SK-N-DZ (cell line): ENCODE data around the gene EIF3B.
"Not testable (repeated sequence)": the region's sequence is repeated elsewhere in the genome, so short reads cannot be mapped to it uniquely, and the experiment has no call there.

ENCODE experiments used
- DNase-seq: peaks from one replicate; pipeline ENCODE4 v3.0.0-alpha.2; 2015; ENCODE audit warnings: low spot score

The EIF3B gene

GRCh38 chr7:2376351-2377154 lies 21.9 kb downstream of the EIF3B start:
- no peak for DNase-seq

- DNase-seq = not testable (repeated sequence)
Measured at GRCh38 chr7:2377492-2377891, 22.9 kb downstream of the EIF3B start.

GRCh38 chr7:2378125-2378524 lies 23.5 kb downstream of the EIF3B start:
- not testable (repeated sequence) for DNase-seq

GRCh38 chr7:2379161-2379560 lies 24.5 kb downstream of the EIF3B start:
- no peak for DNase-seq

GRCh38 chr7:2379821-2380450 lies 25.3 kb downstream of the EIF3B start:
- DNase-seq = no peak

GRCh38 chr7:2380461-2380860 lies 25.8 kb downstream of the EIF3B start:
- DNase-seq = no peak

GRCh38 chr7:2381227-2381626 lies 26.6 kb downstream of the EIF3B start:
- DNase-seq = no peak

- DNase-seq = no peak
Measured at GRCh38 chr7:2381881-2382509, 27.4 kb downstream of the EIF3B start.

- DNase-seq = no peak
Measured at GRCh38 chr7:2383543-2384274, 29.1 kb downstream of the EIF3B start.

- no peak for DNase-seq
Measured at GRCh38 chr7:2384354-2385243, 30.0 kb downstream of the EIF3B start.

- DNase-seq = not testable (repeated sequence)
Measured at GRCh38 chr7:2386122-2386521, 31.5 kb downstream of the EIF3B start.

GRCh38 chr7:2386964-2387669 lies 32.5 kb downstream of the EIF3B start:
- DNase-seq = peak; percentile 35

GRCh38 chr7:2387897-2388636 lies 33.4 kb downstream of the EIF3B start:
- no peak for DNase-seq

- DNase-seq = no peak
Measured at GRCh38 chr7:2388637-2388954, 34.0 kb downstream of the EIF3B start.

GRCh38 chr7:2390020-2390816 lies 35.6 kb downstream of the EIF3B start:
- peak; percentile 29 for DNase-seq

GRCh38 chr7:2393706-2394105 lies 39.1 kb downstream of the EIF3B start:
- DNase-seq = no peak

- DNase-seq = no peak
Measured at GRCh38 chr7:2394566-2395082, 40.0 kb downstream of the EIF3B start.

- no peak for DNase-seq
Measured at GRCh38 chr7:2398506-2398905, 43.9 kb downstream of the EIF3B start.
